Dendritic cell treated with granulocyte-macrophage colony-stimulating factor and Interleukin-4, amounts not matched to agents 40 ng/mL and 50 ng/mL, for 4 days (primary cell): Measurements from ENCODE around the gene DNAH1.

Source experiments
- H3K27ac Mint-ChIP-seq: one replicate; pipeline ENCODE4 v1.8.0; 2022; ENCODE audit warnings: mild to moderate bottlenecking, mixed read lengths
- H3K27me3 Mint-ChIP-seq: one replicate; pipeline ENCODE4 v1.8.0; 2022; ENCODE audit warnings: mild to moderate bottlenecking, mixed read lengths
- H3K36me3 Mint-ChIP-seq: one replicate; pipeline ENCODE4 v1.8.0; 2022; ENCODE audit warnings: low read depth, mixed read lengths
- H3K4me1 Mint-ChIP-seq: one replicate; pipeline ENCODE4 v1.8.0; 2022; ENCODE audit warnings: low read depth, mixed read lengths
- H3K4me3 Mint-ChIP-seq: one replicate; pipeline ENCODE4 v1.8.0; 2022; ENCODE audit warnings: mild to moderate bottlenecking, moderate library complexity, mixed read lengths
- H3K9me3 Mint-ChIP-seq: one replicate; pipeline ENCODE4 v1.8.0; 2022; ENCODE audit warnings: mixed read lengths
- intact Hi-C: fragments of 100-400 bp; cut with micrococcal nuclease; formaldehyde crosslinking; loops from one replicate; pipeline ENCODE4 v1.15.0; 2022

DNAH1 gene

DNA sequence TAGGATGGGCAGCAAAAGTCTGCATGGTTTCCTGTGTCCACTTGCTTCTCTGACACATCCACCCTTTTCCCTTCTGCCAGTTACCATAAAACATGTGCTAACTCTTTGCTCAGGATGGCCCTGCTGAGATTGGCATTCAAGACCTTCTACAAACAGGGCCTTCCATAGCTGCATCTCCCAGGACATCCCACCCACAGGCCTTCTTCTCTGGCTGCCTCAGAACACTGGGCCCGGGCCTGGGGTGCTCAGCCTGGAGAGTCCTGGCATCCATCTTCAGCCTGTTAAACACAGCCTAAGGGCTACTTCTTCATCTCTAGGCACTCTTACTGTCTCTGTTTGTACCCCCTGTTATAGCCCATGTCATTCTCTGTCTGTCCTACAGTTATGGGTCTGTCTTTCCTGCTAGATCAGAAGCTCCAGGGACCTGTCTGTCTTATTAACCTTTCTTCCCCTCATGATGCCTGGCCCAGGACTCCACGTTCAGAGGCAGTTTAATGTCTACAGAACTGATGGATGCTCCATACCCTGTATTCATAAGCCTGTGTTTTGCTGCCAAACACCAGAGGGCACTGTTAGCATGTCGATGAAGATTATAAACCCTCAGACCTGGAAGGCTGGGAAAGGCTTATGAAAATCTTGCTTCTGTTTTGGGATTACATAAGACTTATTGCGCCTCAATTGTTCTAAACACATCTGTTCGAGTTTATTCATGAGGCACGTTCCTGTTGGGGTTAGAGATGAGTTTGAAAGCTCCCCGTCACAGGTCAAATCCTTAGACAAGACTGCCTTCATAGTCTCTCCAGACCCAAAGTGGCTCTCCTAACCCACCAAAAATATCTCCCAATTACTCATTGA lies 112.3 kb downstream of the DNAH1 start:
- peaks cover 1% of the 10 kb centered on the region for H3K27me3 Mint-ChIP-seq
- H3K36me3 Mint-ChIP-seq: no peaks in the 10 kb centered on the region
- no peak overlapping the region for H3K4me3 Mint-ChIP-seq
- peaks cover 21% of the 10 kb centered on the region for H3K4me1 Mint-ChIP-seq
- intact Hi-C loops: loop anchor here (1.0 kb wide), 1 partner anchor 19 kb away; no protein-coding TSS in a partner anchor
- no peak overlapping the region for H3K27ac Mint-ChIP-seq
- no peaks in the 10 kb centered on the region for H3K9me3 Mint-ChIP-seq

DNA sequence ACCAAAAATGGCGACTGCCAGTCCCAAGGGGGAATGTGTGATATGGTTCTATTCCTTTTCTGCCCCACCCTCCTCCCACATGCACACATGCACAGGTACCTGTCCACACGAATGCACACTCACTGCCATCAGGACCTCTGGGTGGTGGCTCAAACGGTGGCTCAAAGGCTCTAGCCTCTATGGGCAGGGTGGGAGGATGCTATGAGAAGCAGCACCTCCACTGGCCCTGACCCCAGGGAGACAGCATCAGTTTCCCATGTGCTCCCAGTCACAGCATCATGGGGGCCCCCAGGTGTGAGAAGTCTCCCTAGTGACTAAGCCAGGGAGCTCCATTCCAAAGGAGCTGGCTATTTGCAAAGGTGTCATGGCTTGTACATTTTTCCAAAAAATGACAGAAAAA lies 112.9 kb downstream of the DNAH1 start:
- H3K9me3 Mint-ChIP-seq: no peaks in the 10 kb centered on the region
- H3K27ac Mint-ChIP-seq: no peak overlapping the region
- no peak overlapping the region for H3K4me3 Mint-ChIP-seq
- peaks cover 3% of the 10 kb centered on the region for H3K27me3 Mint-ChIP-seq
- peaks cover 28% of the 10 kb centered on the region for H3K4me1 Mint-ChIP-seq
- no peaks in the 10 kb centered on the region for H3K36me3 Mint-ChIP-seq
- intact Hi-C loops: no loop called here

DNA sequence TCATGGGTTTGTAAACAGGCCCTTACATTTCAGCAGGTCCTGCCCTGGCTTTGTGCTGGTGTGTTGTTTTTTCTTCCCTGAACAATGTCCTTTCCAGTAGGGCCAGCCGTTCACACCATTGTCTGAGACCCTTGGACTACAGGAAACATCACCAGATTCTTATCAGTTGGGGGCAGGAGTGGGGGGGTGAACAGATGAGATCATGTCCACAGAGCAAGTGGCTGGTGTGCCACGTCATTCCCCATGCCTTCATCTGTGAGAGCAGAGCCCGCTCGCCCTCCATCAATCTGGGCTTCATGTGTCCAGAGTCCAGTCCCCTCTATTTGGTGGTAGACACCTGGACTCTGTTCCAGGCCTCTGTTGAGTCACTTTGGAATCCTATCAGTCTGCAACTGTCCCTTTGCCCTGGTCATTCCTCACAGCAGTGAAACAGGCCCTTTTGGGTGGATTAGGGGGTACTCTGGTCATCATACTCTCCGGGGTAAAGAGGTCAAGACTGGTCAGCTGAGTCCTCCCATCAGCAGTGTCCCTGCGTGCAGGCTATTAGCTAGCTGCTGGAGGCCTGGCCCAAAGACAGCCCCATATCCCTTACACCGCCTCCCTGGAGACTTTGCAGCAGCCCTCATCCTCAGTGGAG lies 113.8 kb downstream of the DNAH1 start:
- Mint-ChIP-seq H3K36me3 (no peaks in the 10 kb centered on the region), H3K9me3 (no peaks in the 10 kb centered on the region), H3K27ac (no peak overlapping the region), H3K4me3 (no peak overlapping the region), H3K27me3 (peaks cover 10% of the 10 kb centered on the region), H3K4me1 (peaks cover 33% of the 10 kb centered on the region)
- intact Hi-C loops: no loop called here

DNA sequence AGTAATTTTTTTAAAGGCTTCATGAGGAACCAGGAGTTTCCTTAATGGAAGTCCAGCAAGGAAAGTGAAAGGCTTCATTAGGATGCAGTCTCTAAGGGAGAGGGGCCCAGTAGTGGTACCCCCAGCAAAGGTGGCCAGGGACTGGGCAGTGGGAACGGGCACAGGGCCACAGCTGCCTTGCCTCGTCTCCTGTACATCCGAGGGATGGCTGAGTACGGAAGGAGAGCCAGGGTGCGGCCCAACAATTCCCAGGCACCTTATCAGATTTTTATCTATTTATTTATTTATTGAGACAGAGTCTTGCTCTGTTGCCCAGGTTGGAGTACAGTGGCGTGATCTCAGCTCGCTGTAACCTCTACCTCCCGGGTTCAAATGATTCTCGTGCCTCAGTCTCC lies 114.3 kb downstream of the DNAH1 start:
- no peak overlapping the region for H3K4me3 Mint-ChIP-seq
- peaks cover 13% of the 10 kb centered on the region for H3K27me3 Mint-ChIP-seq
- no peak overlapping the region for H3K27ac Mint-ChIP-seq
- peaks cover 34% of the 10 kb centered on the region for H3K4me1 Mint-ChIP-seq
- intact Hi-C loops: no loop called here
- H3K9me3 Mint-ChIP-seq: no peaks in the 10 kb centered on the region
- H3K36me3 Mint-ChIP-seq: no peaks in the 10 kb centered on the region

DNA sequence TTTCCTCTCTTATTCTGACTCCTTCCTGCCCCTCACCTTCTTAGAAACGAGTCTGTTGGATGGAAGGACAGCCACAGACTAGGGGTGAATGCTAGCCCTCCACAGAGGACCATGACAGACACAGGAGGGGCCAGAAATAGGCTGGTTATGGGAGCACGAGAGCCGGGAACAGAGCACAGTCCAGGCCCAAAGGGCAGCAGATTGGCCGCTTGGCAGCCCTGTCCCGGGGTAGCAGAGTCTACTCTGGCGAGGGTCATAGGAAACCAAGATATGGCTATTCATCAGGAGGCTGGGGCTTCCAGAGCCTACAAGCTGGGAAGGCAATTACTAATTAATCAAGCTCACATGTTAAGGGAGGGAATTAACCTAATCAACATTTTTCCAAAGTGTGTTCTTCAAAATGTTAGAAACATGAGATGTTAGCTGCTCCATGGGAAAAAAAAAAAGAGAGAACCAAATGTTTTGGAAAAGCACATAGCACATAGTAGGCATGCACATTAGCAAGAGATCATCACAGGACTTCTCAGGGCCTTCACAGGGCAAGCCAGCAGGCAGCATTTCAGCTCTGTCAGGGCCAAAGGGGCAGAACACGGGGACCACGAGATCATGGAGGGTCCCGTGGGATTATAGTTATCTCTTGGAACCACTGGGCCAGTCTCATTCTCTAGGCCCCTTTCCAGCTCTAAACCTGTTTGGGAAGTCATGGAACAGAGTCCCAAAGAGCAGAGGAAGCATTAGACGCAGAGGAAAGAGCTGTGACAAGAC lies 115.5 kb downstream of the DNAH1 start:
- Mint-ChIP-seq H3K4me3 (no peak overlapping the region), H3K36me3 (no peaks in the 10 kb centered on the region), H3K9me3 (no peaks in the 10 kb centered on the region), H3K4me1 (peaks cover 46% of the 10 kb centered on the region), H3K27me3 (peaks cover 13% of the 10 kb centered on the region), H3K27ac (peak overlapping the region; percentile 60)
- intact Hi-C loops: no loop called here

DNA sequence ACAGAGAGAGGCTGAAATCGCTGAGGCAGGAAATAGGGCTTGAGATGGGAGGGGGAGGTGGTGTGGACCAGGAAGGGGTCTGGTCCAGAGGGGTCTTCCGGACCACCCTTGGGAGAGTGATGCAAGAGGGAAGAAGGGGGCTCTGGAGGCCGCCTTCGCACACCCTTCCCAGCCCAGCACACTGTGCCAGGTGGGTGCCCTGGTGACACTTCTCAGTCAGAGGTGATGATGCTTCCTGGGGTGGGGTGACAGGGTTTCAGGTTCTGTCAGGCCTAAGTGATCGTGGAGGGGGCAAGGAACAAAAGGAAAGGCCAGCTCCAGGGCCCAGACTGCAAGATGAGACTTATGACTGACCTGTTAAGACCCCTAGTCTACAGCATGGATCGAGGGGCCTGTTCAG lies 116.1 kb downstream of the DNAH1 start:
- intact Hi-C loops: no loop called here
- no peaks in the 10 kb centered on the region for H3K36me3 Mint-ChIP-seq
- no peaks in the 10 kb centered on the region for H3K9me3 Mint-ChIP-seq
- peak overlapping the region; percentile 60 for H3K27ac Mint-ChIP-seq
- H3K4me3 Mint-ChIP-seq: no peak overlapping the region
- H3K4me1 Mint-ChIP-seq: peaks cover 52% of the 10 kb centered on the region
- H3K27me3 Mint-ChIP-seq: peaks cover 13% of the 10 kb centered on the region

DNA sequence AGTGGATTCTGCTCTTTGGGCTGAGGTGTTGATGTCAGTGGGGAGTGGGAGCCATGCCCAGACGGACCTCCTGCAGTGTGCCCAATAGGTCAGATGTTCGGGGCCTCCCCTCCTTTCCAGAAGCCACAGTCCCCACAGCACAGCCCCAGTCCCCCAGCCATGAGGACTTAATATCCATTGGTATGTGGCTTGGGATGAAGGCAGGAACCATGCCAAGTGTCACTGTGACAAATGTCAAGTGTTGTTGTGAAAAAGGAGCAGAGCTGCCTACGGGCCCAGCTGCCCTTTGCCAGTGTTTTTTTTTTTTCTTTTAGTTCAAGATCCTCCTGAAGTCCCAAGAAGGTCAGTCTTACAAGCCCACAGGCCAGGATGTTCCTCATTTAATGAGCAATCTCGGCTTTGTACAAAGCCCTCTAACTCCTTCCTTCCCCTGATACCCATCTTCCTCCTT lies 116.6 kb downstream of the DNAH1 start:
- intact Hi-C loops: no loop called here
- no peaks in the 10 kb centered on the region for H3K36me3 Mint-ChIP-seq
- H3K27me3 Mint-ChIP-seq: peaks cover 13% of the 10 kb centered on the region
- peaks cover 54% of the 10 kb centered on the region for H3K4me1 Mint-ChIP-seq
- H3K9me3 Mint-ChIP-seq: no peaks in the 10 kb centered on the region
- H3K27ac Mint-ChIP-seq: peak overlapping the region; percentile 60
- H3K4me3 Mint-ChIP-seq: no peak overlapping the region

DNA sequence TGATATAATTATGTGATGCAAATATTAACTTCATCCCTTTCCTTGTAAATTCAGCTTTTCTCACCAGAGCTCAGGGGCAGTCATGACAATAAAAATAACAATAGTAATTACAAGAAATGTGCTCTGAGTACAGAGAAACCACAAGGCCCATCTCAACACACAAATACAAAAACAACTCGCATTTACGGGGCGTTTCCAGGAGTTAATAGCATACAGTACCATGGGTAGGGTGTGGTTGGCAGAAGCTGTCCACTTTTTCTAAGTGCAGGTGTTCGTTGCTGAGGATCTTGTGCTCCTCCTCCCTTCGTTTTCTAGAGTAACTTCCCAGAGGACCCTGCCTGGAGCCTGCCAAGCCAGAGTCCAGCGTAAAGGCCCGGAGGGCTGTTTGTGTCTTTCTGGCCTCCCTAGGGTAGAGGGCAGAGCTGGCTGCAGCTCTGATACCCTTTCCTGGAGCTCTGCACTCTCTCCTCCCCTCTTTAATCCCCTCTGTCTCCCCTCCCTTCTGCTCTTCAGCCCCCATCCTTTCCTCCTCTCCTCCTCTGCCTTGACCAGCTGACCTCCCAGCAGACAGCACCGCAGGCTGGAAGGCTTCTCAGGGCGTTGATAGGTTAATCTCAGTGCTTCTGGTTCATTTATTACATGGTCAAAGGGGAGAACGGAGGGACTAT lies 117.3 kb downstream of the DNAH1 start:
- Mint-ChIP-seq H3K27ac (peak overlapping the region; percentile 60), H3K36me3 (no peaks in the 10 kb centered on the region), H3K4me3 (no peak overlapping the region), H3K9me3 (no peaks in the 10 kb centered on the region), H3K4me1 (peaks cover 54% of the 10 kb centered on the region), H3K27me3 (peaks cover 13% of the 10 kb centered on the region)
- intact Hi-C loops: no loop called here

DNA sequence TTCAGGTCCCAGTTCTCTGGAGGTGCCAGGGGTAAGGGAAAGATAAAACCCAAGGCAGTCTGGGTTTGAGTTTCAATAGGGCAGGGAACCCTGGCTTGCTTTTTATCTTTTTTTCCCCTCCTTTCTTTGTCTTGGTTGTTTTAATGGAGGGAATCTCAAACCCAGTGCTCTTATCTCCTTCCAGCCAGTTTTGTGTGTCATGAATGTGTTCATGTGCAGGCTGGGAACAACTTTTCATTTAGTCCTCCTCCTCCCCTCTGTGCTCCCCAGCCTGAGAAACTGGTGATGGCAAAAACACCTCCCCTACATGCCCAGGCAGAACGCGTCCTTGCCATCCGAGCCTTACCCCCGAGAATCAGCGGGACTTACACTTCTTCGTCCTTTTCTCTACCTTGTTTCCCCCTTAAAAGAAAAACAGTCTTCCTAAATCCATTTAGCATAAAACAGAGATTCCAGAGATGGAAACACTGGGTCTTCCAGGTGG lies 117.9 kb downstream of the DNAH1 start:
- H3K4me1 Mint-ChIP-seq: peaks cover 54% of the 10 kb centered on the region
- H3K27ac Mint-ChIP-seq: peak overlapping the region; percentile 1
- H3K27me3 Mint-ChIP-seq: peaks cover 13% of the 10 kb centered on the region
- intact Hi-C loops: no loop called here
- no peaks in the 10 kb centered on the region for H3K9me3 Mint-ChIP-seq
- H3K4me3 Mint-ChIP-seq: no peak overlapping the region
- no peaks in the 10 kb centered on the region for H3K36me3 Mint-ChIP-seq

DNA sequence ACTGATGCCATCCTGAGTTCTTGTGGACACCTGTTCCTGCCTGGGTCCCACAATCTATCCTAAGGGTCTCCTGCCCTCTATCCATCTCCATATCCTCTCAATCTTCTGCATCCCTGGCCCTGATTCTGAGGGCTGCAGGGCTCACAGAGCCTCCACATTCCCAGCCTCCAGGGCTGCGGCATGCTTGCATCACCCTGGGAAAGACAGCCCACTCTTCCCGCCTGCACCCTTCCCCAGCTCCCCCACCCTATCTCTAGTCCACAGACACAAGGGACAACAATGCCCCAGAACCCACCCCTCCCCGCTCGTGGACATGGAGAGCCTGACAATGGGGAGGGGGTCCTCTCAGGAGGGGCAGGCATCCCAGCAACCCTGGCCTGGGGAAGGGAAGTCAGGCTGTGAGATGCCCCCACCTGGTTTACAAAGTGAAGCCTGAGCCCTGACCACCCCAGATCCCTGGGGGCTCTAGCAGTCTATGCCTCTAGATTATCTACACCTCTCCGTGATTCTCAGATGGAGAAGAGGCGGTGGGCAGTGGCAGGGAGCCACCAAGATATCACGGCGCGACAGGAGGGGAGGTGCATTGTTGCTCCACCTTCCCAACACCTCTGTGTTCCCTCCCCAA lies 118.5 kb downstream of the DNAH1 start:
- H3K4me3 Mint-ChIP-seq: no peak overlapping the region
- H3K36me3 Mint-ChIP-seq: no peaks in the 10 kb centered on the region
- H3K27me3 Mint-ChIP-seq: peaks cover 15% of the 10 kb centered on the region
- no peaks in the 10 kb centered on the region for H3K9me3 Mint-ChIP-seq
- peaks cover 54% of the 10 kb centered on the region for H3K4me1 Mint-ChIP-seq
- H3K27ac Mint-ChIP-seq: no peak overlapping the region
- intact Hi-C loops: no loop called here

DNA sequence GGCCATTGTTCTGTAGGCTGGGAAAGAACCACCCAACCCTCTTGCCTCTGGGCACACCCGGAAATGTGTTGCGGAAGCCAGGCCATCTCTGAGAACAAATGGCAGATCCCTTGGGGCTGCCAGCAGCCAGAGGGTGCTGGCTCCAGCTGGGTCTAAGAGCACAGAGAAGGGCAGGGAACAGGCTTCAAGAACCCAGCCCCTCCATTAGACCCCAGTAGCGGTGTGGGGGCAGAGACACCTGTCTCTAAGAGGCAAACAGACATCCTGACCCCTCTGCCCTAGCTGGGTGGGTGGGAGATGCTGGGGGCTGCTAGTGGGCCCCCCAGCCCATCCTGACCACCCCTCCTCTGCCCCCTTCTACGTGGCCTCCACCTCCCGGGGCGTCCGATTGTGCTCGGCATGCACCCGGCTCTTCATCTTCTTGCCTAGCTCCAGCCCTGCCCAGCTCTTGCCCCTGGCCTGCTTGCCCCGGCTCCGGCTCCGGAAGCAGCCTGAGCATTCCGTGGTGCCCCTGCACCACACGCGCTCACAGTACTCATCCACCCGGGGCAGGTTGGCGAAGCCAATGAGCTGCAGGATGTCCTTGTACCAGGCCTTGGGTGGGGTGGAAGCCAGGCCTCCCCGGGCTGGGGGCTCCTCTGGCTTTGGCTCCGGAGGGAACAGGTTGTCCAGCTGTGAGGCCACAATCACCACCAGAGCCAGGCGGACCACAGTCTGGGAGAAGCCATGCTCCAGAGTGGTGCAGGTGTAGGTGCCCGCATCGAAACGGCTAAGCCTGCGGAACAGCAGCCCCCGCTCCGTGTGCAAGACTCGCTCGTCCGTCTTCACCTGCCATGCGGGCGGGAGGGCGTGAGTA lies 119.4 kb downstream of the DNAH1 start:
- Mint-ChIP-seq H3K27me3 (peaks cover 15% of the 10 kb centered on the region), H3K4me3 (no peak overlapping the region), H3K27ac (no peak overlapping the region), H3K36me3 (no peaks in the 10 kb centered on the region), H3K4me1 (peaks cover 54% of the 10 kb centered on the region), H3K9me3 (no peaks in the 10 kb centered on the region)
- intact Hi-C loops: no loop called here

DNA sequence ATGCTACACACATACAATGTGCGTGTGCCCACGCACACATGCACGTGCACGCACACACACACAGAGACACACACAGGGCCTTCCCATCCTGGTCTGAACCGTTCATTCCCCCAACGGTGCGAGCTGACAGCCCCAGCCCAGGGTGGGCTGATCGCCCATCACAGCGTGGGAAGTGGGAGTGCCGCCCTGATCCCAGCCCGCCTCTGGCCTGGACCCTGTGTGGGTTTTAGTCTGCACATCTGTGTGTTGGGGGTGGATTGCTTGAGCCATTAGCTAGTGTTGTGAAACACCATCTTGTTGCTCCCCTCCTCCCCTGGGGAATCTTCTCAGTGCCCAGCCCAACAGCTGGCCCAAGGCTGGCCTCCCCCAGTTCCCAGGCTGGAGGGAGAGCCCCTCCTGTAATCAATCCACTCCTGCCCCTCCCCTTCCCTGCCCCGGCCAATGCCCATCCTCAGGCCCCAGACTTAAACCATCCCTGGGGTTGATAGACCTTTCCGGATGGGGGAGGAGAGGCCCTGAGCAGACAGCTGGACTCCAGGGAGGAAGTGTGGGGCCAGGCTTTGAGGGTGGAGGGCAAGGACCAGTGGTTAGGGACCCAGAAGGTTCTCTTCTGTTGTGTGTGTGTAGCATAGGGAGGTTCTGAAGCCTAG lies 120.5 kb downstream of the DNAH1 start:
- intact Hi-C loops: no loop called here
- H3K4me1 Mint-ChIP-seq: peaks cover 51% of the 10 kb centered on the region
- no peaks in the 10 kb centered on the region for H3K36me3 Mint-ChIP-seq
- no peak overlapping the region for H3K4me3 Mint-ChIP-seq
- peaks cover 13% of the 10 kb centered on the region for H3K27me3 Mint-ChIP-seq
- no peaks in the 10 kb centered on the region for H3K9me3 Mint-ChIP-seq
- no peak overlapping the region for H3K27ac Mint-ChIP-seq
